Measurements from ENCODE around the gene IFT88.

IFT88 gene

GRCh38 chr13:20565115-20565736 lies 1.7 kb upstream of the IFT88 start:
- no peak for DNase-seq

- peak; percentile 66 for DNase-seq
These were observed 474 bp upstream of the IFT88 start for GRCh38 chr13:20566468-20566897.

DNA sequence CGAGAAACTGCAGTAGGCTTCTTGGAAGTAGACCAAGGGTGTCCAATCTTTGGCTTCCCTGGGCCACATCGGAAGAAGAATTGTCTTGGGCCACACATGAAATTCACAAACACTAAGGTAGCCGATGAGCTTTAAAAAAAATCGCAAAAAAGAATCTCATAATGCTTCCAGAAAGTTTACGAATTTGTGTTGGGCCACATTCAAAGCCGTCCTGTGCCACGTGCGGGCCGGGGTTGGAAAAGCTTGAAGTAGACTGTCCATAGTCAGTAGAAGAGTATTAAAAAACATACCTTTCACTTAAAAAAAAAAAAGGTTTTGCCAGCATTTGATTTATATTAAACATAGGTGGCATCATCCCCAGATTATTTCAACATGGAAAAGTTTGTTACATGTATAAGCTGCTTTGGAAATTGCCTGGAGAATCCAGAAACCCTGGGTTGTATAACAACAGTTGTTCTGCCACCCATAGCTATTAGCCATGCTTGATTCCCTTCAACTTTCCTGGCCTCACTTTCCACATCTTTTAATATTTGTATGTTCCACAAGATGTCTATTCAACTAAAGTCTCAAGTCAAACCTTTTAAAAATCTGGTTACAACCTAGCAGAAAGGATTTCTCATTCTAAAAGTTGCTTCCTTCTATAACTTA lies 1.0 kb downstream of the IFT88 start:
- DNase-seq = no peak

DNA sequence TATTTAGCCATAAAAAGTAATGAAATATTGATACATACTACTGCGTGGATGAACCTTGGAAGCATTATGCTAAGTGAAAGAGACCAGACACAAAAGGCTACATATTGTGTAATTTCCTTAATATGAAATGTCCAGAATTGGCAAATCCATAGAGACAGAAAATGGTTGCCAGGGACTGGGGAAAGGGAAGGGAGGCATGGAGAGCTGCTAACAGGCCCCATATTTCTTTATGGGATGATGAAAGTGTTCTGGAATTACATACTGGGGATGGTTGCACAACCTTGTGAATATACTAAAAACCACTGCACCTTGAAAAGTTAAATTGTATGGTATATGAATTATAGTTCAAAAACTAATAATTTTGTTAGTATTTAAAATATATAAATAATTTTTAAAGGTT lies 3.6 kb downstream of the IFT88 start:
- DNase-seq = no peak

GRCh38 chr13:20571676-20572075 lies 4.7 kb downstream of the IFT88 start:
- DNase-seq = no peak

- DNase-seq = no peak
These were observed 6.2 kb downstream of the IFT88 start for GRCh38 chr13:20573186-20573585.

GRCh38 chr13:20573636-20574035 lies 6.7 kb downstream of the IFT88 start:
- no peak for DNase-seq

- DNase-seq = no peak
These were observed 12.2 kb downstream of the IFT88 start for GRCh38 chr13:20579191-20579590.

DNA sequence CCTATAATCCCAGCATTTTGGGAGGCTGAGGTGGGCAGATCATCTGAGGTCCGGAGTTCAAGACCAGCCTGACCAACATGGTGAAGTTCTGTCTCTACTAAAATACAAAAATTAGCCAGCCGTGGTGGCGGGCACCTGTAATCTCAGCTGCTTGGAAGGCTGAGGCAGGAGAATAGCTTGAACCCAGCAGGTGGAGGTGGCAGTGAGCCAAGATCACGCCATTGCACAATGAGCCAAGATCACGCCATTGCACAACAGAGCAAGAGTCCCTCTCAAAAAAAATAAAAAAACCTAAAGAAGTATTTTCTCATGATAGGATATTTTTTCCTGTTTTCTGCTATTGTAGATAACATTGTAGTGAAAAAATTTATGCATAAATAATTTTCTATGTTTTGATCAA lies 13.3 kb downstream of the IFT88 start:
- DNase-seq = no peak

DNA sequence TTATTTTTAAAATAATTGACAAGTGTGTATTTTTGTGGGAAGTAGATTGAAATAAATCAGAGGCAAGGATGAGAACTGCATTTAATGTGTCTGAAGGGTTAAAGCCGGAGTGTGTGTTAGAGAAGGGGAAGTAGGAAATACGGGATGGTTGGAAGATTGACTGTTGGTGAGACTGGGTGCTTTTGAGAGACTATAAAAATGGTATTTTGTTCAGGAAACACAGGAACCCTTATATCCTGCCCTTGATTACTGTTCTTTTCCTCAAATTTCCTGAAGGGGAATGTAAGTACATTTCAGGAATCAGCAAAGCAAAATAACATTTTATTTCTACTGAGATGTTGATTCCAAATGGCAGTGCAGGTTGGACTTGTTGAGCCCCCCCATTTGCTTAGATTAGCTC lies 15.1 kb downstream of the IFT88 start:
- DNase-seq = no peak

GRCh38 chr13:20583803-20584293 lies 16.9 kb downstream of the IFT88 start:
- DNase-seq = no peak

GRCh38 chr13:20585371-20585770 lies 18.4 kb downstream of the IFT88 start:
- no peak for DNase-seq

DNA sequence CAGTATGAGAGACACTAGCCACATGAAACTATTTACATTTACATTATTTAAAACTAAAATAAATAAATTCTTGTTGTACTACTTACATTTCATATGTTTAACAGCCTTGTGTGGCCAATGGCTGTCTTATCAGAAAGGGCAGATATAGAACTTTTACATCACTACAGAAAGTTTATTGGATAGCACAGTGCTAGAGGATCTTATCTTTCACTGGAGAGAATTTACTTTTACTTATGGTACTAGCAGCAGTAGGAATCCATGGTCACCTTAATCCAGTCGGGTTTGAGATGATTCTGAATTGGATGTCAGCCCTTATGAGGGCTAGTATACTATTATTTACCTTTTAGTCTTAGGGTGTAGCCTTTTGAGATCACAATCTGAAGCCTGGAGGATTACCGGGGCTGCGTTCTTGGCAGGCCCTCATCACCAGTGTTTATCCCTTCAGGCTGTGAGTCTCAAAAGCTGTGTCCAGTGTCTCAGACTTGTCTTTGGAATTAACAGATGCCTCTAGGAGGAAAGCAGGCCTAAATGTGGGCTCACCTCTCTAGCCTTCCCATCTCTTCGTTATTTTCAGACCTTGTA lies 21.7 kb downstream of the IFT88 start:
- no peak for DNase-seq

GRCh38 chr13:20590561-20590960 lies 23.6 kb downstream of the IFT88 start:
- DNase-seq = no peak

- no peak for DNase-seq
These were observed 25.6 kb downstream of the IFT88 start for GRCh38 chr13:20592606-20593005.

DNA sequence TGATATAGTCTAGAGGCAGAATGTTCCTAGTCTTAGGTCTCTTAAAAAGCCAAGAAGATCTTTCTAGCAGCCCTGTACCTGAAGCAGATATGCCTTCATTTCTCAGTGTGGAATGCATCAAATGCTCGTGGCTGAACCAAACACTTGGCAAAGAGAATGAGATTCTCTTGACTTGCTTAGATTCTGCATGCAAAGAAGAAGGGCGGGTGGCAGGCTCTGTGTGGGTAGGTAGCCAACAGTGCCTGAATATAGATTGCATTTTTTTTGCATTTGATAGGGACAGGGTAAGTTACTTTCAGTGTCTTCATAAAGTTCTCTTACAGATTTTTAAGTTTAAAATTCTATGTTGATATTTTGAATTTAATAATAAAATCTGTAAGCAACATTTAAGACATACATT lies 27.3 kb downstream of the IFT88 start:
- DNase-seq = no peak

DNA sequence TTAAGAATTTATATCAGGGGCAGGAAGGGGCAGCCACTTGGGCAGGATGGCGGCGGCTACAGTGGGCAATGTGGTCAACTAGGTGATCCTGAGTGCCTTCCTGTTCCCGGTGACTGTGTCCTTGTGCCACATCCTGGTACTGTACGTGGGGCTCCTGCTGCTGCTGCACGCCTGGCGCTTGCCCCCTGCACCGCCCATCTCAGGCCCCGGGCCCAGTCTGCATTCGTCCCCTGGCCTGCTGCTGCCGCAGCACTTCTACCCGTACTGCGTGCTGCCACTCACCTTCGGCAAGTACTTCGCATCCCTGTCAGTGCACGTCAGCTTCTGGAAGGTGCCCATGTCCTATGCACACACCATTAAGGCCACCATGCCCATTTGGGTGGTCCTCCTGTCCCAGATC lies 40.1 kb downstream of the IFT88 start:
- DNase-seq = no peak

DNA sequence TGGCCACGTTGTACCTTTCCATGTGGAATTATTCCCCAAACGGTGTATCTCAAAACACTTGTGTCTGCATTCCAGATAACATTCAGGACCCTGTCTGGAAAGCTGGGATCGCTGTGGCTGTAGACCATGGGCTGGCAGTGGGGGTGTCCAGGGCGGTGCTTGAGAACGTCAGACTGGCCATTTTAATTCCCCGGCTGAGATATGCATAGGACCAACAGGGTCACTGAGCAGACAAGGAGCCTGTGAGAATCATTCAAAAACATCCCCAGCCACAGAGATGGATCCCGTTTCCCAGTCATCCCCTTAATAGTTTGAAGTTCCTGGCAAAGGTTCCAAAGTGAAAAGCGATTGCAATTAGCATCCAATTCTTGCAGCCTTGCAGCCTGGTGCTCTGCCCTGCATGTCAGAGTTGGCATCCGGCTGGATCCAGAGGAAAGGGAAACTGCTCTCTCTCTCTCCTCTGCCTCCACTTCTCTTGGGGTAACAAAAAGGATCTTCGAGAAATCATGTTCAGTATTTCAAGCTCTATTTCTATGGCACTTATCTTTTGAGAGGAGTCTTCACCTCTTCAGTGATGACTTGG lies 41.6 kb downstream of the IFT88 start:
- DNase-seq = no peak

DNA sequence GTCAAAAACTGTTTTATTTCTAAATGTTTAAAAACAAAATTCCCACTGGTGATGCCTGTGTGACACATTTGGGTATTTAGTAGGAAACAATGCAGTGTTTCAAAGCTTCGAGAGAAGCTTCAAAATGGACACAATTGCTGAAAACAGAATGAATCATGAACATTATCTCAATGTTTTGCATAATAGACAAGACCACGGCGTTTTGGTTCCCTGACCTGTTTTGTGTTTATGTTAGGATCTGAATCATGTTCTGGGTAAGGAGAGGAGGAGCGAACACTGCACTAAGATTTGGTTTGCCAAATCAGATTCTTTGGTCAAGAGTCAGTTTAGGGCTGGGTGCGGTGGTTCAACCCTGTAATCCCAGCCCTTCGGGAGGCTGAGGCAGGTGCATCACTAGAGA lies 42.2 kb downstream of the IFT88 start:
- no peak for DNase-seq

- peak; percentile 35 for DNase-seq
These were observed 43.0 kb downstream of the IFT88 start for GRCh38 chr13:20610006-20610405.

GRCh38 chr13:20616059-20616797 lies 49.3 kb downstream of the IFT88 start:
- DNase-seq = no peak

GRCh38 chr13:20623000-20623399 lies 56.0 kb downstream of the IFT88 start:
- no peak for DNase-seq

DNA sequence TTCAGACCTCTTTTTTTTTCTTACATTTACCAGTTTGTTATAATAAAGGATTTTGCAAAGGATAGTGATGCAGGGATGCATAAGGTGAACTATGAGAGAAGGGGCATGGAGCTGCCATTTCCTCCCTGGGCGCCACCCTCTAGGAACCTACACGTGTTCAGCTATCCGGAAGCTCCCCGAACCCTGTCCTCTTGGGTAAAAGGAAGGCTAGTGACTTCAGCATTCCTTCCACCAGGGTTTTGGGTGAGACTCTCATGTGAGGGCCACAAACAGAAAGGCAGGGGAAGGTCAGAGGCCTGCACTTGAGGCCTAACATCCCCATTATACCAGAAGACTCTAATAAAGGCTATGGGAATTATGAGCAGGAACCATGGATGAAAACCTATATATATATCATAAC lies 57.3 kb downstream of the IFT88 start:
- DNase-seq = no peak
